ENCODE results near the gene CLCN1.

Gene CLCN1

DNA sequence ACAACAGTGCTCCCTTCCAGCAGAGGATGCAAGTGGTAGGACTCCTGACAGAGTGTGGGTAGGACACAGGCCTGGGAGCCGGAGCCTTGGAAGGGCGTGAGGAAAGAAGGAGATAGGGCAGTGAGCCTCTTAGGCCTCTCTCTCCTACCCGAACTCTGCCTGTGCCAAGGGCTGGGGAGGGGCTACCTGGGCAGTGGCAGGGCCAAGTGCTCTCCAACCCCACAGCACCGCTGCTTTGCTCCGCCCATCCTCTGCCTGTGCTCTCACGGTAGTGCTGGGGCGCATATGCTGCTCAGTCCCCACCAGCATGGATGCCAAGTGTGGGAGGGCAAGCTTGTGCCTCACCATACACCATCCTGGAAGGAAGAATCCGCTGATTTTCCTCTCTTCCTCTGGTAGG lies 39.1 kb downstream of the CLCN1 start:
- Histone ChIP-seq H3K9me3 (ENCODE audit: control insufficient read depth, insufficient read depth, low read length) (no peaks in the 10 kb centered on the region), H3K27me3 (ENCODE audit: control insufficient read depth, insufficient read depth, low read length) (no peaks in the 10 kb centered on the region), H3K36me3 (ENCODE audit: control insufficient read depth, insufficient read depth, low read length) (peaks cover 40% of the 10 kb centered on the region), H3K9ac (ENCODE audit: low read depth, low read length) (no peak overlapping the region), H3K4me3 (ENCODE audit: low read depth, low read length) (no peak overlapping the region), H3K4me1 (ENCODE audit: control insufficient read depth, insufficient read depth, low read length) (no peaks in the 10 kb centered on the region; the same call in 1 of the 2 replicates), H3K27ac (ENCODE audit: low read depth, low read length) (no peak overlapping the region)

DNA sequence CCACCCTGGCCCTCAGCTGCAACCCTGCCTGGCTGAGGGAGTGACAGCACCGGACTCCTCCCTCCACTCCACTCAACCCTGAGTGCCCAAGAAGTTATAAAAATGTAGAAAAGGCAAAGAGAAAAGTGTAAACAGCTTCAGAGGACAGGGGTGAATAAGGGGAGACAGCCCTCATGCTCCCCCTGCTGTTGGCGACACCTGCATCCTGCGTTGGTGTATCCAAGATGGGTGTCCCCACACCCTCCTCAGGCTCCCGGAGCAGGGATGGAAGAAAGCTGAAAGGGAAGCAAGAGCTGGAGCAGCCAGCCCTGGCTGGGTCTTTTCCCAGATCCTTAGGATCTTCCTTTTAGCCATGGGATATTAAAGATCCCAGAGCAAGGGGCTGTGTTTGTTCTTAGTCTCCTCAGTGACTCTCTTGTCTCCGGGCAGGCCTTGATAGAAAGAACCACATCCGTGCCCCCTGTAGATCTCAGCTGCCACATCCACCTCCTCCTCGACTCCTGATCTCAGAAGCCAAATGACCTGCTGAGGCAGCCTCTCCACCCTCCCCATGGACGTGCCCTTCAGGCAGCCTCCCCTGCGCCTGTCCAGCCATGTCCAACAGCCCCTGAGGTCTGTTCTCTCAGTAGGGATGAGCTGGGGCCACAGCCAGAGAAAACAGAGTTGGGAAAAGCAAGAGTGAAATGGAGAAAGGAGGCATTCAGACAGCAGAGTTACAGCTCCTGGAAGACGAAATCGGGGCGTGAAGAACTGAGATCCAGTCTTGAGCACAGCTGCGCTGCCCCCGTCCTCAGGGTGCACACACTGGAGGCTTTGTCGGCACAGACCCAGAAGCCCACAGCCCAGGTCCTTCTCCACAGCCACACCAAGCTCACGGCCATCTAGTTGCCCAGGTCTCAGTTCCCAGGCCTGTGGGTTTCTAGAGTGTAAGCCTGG lies 39.8 kb downstream of the CLCN1 start:
- Histone ChIP-seq H3K27me3 (ENCODE audit: control insufficient read depth, insufficient read depth, low read length) (no peaks in the 10 kb centered on the region), H3K4me3 (ENCODE audit: low read depth, low read length) (no peak overlapping the region), H3K4me1 (ENCODE audit: control insufficient read depth, insufficient read depth, low read length) (peaks cover 5% of the 10 kb centered on the region), H3K9me3 (ENCODE audit: control insufficient read depth, insufficient read depth, low read length) (no peaks in the 10 kb centered on the region), H3K9ac (ENCODE audit: low read depth, low read length) (no peak overlapping the region), H3K36me3 (ENCODE audit: control insufficient read depth, insufficient read depth, low read length) (peaks cover 40% of the 10 kb centered on the region), H3K27ac (ENCODE audit: low read depth, low read length) (no peak overlapping the region)

DNA sequence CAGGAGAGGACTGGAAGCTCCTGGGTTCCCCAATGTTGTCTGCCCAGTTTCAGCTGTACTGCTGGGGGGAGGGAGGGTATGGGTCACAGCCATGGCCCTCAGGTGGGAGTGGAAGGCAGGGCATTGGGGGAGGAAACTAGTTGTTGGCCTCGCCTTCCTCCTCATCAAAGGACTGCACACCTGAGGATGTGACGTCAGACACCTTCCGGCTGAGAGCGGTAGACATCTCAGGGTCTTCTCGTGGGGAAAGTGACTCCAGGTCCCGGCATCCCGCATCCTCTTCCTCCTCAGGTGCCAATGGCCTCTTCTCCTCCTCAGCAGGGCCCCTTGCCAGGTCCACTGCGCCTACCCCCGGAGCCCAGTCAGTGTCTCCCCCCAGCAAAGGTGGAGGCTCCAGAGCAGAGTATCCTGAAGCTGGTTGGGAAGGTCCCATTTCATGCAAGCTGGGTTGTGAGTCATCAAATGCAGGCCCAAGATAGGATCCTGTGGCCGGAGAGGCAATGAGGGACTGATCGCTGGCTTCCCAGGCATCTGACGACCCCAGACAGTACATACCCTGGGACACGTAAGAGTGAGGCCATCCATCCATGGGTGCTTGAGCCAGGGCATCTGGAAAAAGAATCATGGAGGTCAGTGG lies 40.6 kb downstream of the CLCN1 start:
- no peak overlapping the region for H3K9ac ChIP-seq (ENCODE audit: low read depth, low read length)
- H3K4me3 ChIP-seq (ENCODE audit: low read depth, low read length) = no peak overlapping the region
- H3K9me3 ChIP-seq (ENCODE audit: control insufficient read depth, insufficient read depth, low read length) = no peaks in the 10 kb centered on the region
- no peaks in the 10 kb centered on the region for H3K27me3 ChIP-seq (ENCODE audit: control insufficient read depth, insufficient read depth, low read length)
- H3K4me1 ChIP-seq (ENCODE audit: control insufficient read depth, insufficient read depth, low read length) = peaks cover 8% of the 10 kb centered on the region
- no peak overlapping the region for H3K27ac ChIP-seq (ENCODE audit: low read depth, low read length)
- H3K36me3 ChIP-seq (ENCODE audit: control insufficient read depth, insufficient read depth, low read length) = peaks cover 40% of the 10 kb centered on the region

DNA sequence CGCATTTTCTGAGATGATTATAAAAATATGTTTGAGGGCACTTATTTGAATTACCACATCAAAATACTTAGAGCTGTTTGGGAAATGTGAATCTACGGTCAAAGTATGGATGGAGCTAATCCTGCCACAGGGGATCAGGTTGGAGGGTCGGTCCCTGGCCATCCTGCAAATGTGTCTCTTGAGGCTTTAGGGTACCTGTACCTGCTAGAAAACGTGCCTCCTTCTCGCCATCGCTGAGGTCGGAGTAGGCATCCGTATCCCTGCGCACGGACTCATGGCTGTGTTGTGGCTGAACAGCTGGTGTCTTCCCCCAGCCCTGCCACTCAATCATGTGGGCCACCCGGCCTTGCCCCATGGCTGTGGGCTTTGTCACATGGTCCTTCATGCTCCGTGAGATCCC lies 42.7 kb downstream of the CLCN1 start:
- Histone ChIP-seq H3K4me3 (ENCODE audit: low read depth, low read length) (no peak overlapping the region), H3K36me3 (ENCODE audit: control insufficient read depth, insufficient read depth, low read length) (peaks cover 40% of the 10 kb centered on the region), H3K27me3 (ENCODE audit: control insufficient read depth, insufficient read depth, low read length) (peaks cover 7% of the 10 kb centered on the region), H3K27ac (ENCODE audit: low read depth, low read length) (no peak overlapping the region), H3K9me3 (ENCODE audit: control insufficient read depth, insufficient read depth, low read length) (no peaks in the 10 kb centered on the region), H3K4me1 (ENCODE audit: control insufficient read depth, insufficient read depth, low read length) (peaks cover 15% of the 10 kb centered on the region), H3K9ac (ENCODE audit: low read depth, low read length) (no peak overlapping the region)

DNA sequence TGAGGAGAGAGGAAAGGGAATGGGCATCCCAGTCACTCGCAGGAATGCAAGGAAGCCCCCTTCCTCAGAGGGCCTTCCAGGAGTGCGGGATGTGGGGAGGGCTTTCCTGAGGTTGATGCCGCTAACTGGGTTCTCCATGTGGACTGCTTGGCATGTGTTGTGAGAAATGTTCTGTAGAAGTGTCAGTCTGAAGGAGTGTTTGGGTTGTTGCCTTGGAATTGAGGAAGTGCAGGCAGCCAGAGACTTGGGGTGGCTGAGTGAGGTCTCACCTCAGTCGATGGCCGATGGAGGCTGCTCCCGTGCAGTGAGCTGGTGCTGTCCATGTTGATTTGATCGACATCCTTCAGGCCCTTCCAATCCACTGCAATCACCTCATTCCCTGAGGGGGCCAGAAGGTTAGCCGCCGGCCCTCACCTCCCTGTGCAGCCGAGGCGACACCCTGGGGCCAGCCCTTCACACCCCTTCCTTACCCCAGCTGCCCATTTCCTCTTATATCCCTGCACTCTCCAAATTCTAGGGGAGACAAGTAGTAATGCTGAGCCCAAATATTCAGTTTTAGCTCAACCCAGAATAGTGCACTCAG lies 44.0 kb downstream of the CLCN1 start:
- H3K4me1 ChIP-seq (ENCODE audit: control insufficient read depth, insufficient read depth, low read length) = peaks cover 15% of the 10 kb centered on the region
- H3K4me3 ChIP-seq (ENCODE audit: low read depth, low read length) = no peak overlapping the region
- H3K9ac ChIP-seq (ENCODE audit: low read depth, low read length) = no peak overlapping the region
- no peaks in the 10 kb centered on the region for H3K9me3 ChIP-seq (ENCODE audit: control insufficient read depth, insufficient read depth, low read length)
- no peak overlapping the region for H3K27ac ChIP-seq (ENCODE audit: low read depth, low read length)
- H3K36me3 ChIP-seq (ENCODE audit: control insufficient read depth, insufficient read depth, low read length) = peaks cover 40% of the 10 kb centered on the region
- peaks cover 17% of the 10 kb centered on the region for H3K27me3 ChIP-seq (ENCODE audit: control insufficient read depth, insufficient read depth, low read length)

DNA sequence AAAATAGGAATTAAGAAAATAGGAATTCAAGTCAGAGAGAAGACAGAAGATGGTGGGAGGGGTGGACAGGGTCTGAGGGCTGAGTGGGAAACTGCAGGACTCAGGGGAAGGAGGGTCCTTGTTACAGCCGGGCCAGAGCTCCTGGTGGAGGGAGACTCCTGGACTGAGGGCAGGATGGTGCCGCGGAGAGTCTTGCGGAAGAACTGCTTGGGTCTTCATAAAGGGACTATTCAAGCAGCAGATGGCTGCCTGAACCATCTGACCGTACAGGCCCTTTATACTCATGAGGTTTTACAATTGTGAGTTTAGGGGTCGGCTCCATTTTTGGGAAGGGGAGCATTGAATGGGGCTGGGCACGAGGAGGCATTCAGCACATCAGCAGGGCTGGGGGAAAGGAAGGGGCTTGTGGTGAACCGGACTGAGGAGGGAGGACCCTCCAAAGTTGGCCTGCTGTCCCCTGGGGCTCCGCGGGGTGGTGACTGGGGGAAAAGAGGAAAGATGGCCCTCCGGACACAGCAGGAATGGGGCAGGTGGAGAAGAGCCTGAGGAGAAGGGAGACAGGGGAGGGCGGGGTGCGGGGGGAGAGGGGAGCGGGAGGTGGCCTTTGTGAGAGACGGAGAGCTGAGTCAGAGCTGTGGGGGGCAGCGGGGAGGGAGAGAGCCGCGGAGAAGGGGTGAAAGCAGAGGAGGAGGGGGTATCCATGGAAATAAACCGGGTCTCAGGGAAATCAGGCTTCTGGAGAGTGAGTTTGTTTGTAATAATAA lies 45.1 kb downstream of the CLCN1 start:
- Histone ChIP-seq H3K9ac (ENCODE audit: low read depth, low read length) (no peak overlapping the region), H3K36me3 (ENCODE audit: control insufficient read depth, insufficient read depth, low read length) (peaks cover 37% of the 10 kb centered on the region), H3K27ac (ENCODE audit: low read depth, low read length) (peak overlapping the region; percentile 72), H3K4me3 (ENCODE audit: low read depth, low read length) (peak overlapping the region; percentile 85), H3K9me3 (ENCODE audit: control insufficient read depth, insufficient read depth, low read length) (no peaks in the 10 kb centered on the region), H3K4me1 (ENCODE audit: control insufficient read depth, insufficient read depth, low read length) (peaks cover 15% of the 10 kb centered on the region), H3K27me3 (ENCODE audit: control insufficient read depth, insufficient read depth, low read length) (peaks cover 17% of the 10 kb centered on the region)

DNA sequence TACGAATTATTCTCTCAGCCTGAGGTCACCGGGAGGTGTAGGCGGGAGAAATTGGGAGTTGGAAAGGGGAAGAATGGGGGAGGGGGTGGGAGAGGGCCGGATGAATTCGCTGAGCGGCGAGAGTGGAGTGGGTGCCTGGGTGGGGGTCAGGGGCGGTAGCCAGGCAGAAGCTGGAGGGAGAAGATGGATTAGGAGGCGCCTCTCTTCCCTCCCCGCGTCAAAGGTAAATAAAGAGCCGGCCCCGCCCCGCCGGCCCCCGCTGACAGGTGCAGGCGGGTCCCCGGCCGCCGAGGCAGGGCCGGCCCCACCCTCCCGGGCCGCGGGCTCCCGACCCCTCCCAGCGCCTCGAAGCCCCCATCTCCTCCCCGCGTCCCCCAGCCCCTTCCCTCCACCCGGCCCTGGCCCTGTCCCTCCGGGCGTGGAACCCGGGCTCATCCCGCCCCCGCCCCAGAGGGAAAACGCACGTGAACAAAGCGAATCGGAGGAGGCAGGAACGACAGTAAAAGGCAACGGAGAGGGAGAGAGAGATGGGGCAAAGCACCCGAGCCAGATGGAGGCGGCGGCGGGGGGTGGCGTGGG lies 45.7 kb downstream of the CLCN1 start:
- Histone ChIP-seq H3K27ac (ENCODE audit: low read depth, low read length) (peak overlapping the region; percentile 72), H3K9me3 (ENCODE audit: control insufficient read depth, insufficient read depth, low read length) (no peaks in the 10 kb centered on the region), H3K4me1 (ENCODE audit: control insufficient read depth, insufficient read depth, low read length) (peaks cover 15% of the 10 kb centered on the region), H3K36me3 (ENCODE audit: control insufficient read depth, insufficient read depth, low read length) (peaks cover 30% of the 10 kb centered on the region), H3K9ac (ENCODE audit: low read depth, low read length) (no peak overlapping the region), H3K27me3 (ENCODE audit: control insufficient read depth, insufficient read depth, low read length) (peaks cover 17% of the 10 kb centered on the region), H3K4me3 (ENCODE audit: low read depth, low read length) (peak overlapping the region; percentile 85)

DNA sequence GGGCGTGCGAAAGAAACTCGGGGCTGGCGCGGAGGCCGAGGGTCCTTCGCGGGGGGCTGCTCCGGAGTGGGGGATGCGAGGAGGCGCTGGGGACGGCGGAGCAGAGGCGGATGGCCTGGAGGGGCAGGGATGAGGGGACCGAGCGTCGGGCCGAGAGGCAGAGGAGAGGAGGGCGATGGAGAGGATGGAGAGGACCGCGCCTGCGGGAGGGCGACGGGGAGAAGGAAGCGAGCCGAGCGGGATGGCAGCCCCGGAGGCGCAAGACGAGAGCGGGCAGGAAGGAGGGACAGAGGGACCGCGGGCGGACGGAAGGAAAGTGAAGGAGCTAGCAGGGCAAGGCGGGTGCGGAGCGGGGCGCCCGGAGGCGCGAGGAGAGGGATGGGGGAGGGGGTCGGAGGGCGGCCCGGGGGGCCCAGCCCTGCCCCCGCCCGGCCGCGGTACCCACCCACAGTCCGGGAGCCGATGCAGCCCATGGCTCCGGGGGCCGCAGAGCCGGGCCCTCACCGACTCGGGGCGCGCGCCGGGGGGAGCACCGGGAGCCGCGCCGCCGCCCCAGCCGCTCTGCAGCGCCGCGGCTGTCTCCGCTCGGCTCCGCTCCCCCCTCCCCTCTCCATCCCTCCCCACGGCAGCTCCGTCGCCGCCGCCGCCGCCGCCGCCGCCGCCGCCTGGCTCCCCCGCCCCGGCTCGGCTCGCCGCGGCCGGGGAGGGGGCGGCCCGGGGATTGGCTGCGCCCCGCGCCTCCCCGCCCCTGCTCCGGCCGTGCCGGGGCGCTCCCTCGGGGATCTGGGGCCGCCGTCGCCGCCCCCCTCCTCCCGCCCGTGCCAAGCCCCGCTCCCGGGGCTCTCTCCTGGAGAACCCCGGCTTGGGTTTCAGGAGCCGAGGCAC lies 46.5 kb downstream of the CLCN1 start, which contains the start of gene FAM131B:
FAM131B (minus strand) TSS at position 583 of the 885 bp plus-strand sequence; CDS start at position 473, 110 bp downstream.
- H3K27me3 ChIP-seq (ENCODE audit: control insufficient read depth, insufficient read depth, low read length) = peaks cover 17% of the 10 kb centered on the region
- peak within 1 kb of the TSS; percentile 85 for H3K4me3 ChIP-seq (ENCODE audit: low read depth, low read length)
- H3K9me3 ChIP-seq (ENCODE audit: control insufficient read depth, insufficient read depth, low read length) = no peaks in the 10 kb centered on the region
- H3K36me3 ChIP-seq (ENCODE audit: control insufficient read depth, insufficient read depth, low read length) = peaks cover 23% of the 10 kb centered on the region
- H3K4me1 ChIP-seq (ENCODE audit: control insufficient read depth, insufficient read depth, low read length) = peaks cover 15% of the 10 kb centered on the region
- peak within 1 kb of the TSS; percentile 72 for H3K27ac ChIP-seq (ENCODE audit: low read depth, low read length)
- no peak within 1 kb of the TSS; the same call in 1 of the 2 replicates for H3K9ac ChIP-seq (ENCODE audit: low read depth, low read length)

DNA sequence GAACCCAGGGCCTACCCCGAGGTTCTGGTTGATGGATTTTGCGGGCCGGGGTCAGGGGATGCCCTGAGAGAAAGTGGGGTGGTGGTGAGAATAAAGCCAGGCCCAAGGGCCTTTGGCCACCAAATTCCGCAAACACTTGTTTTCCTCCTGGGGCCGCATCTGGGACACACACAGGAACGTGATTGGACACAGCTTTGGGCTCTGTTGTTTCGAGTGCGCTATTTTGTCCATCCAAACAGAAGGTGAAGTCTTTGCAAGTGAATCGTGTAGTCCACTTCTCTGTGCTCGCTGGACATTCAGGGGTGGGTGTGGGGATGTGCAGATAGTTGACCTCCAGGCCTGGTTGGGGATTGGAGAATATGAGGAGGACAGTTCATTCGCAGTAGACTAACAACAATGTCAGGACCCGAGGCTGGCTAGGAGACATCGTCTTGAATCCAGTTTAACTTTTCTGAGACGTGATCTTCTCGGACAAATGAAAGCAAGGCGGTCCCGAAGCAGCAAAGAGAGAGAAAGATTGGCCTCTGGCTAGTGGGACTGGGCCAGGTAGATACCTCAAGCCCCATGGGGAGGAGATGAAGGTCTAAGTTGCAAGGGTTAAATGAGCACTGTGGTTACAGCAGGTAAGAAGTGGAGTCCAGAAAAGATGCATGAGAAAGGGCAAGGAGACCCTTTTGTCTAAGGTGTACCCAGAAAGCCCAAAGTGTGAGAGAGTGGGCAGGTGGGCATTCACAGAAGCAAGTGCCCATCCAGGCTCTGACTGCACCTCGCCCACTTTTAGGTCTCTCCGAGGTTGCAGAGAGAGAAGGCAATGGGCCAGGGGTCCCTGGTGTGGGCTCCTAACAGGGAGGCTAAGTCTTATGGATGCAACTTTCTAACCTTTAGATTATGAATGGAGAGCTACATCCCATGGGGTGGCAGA lies 47.4 kb downstream of the CLCN1 start:
- H3K9me3 ChIP-seq (ENCODE audit: control insufficient read depth, insufficient read depth, low read length) = no peaks in the 10 kb centered on the region
- no peak overlapping the region for H3K27ac ChIP-seq (ENCODE audit: low read depth, low read length)
- peaks cover 16% of the 10 kb centered on the region for H3K36me3 ChIP-seq (ENCODE audit: control insufficient read depth, insufficient read depth, low read length)
- H3K9ac ChIP-seq (ENCODE audit: low read depth, low read length) = no peak overlapping the region
- peaks cover 17% of the 10 kb centered on the region for H3K27me3 ChIP-seq (ENCODE audit: control insufficient read depth, insufficient read depth, low read length)
- peak overlapping the region; percentile 85 for H3K4me3 ChIP-seq (ENCODE audit: low read depth, low read length)
- peaks cover 15% of the 10 kb centered on the region for H3K4me1 ChIP-seq (ENCODE audit: control insufficient read depth, insufficient read depth, low read length)

Measured in HUES48 (cell line).